ENCODE measurements around the gene UBR2.

The UBR2 gene

GRCh38 chr6:42537536-42537935, 26.3 kb upstream of the UBR2 start:
- Histone ChIP-seq H3K4me1 (ENCODE audit: insufficient read depth, low read length, poor library complexity, severe bottlenecking) (no peaks in the 10 kb centered on the region), H4K20me1 (ENCODE audit: insufficient read depth, low read length, poor library complexity, severe bottlenecking) (no peaks in the 10 kb centered on the region), H2AFZ (ENCODE audit: low read length) (no peak overlapping the region), H3K27me3 (ENCODE audit: insufficient read depth, low read length, poor library complexity, severe bottlenecking) (no peaks in the 10 kb centered on the region), H3K9me3 (ENCODE audit: insufficient read depth, low read depth, low read length) (no peaks in the 10 kb centered on the region), H3K9ac (ENCODE audit: low read depth, low read length, poor library complexity, severe bottlenecking) (no peak overlapping the region), H3K4me2 (ENCODE audit: low read depth, low read length, poor library complexity, severe bottlenecking) (no peak overlapping the region), H3K4me3 (ENCODE audit: low read length, poor library complexity, severe bottlenecking) (no peak overlapping the region), H3F3A (ENCODE audit: low read depth) (no peaks in the 10 kb centered on the region), H3K79me2 (ENCODE audit: insufficient read depth, low read length) (no peaks in the 10 kb centered on the region), H3K9me2 (replicated peaks; ENCODE audit: low read depth, low read length) (no peaks in the 10 kb centered on the region), H3K36me3 (ENCODE audit: insufficient read depth, low read length) (no peaks in the 10 kb centered on the region)
- TF ChIP-seq CTCF (conservative IDR thresholded peaks at IDR 0.05; ENCODE audit: low read length), result no peak
- TF ChIP-seq EZH2phosphoT487 (IDR thresholded peaks at IDR 0.05; ENCODE audit: borderline replicate concordance), result no peak

- Histone ChIP-seq H3K4me1 (ENCODE audit: insufficient read depth, low read length, poor library complexity, severe bottlenecking) (no peaks in the 10 kb centered on the region), H2AFZ (ENCODE audit: low read length) (no peak overlapping the region), H3K36me3 (ENCODE audit: insufficient read depth, low read length) (no peaks in the 10 kb centered on the region), H3F3A (ENCODE audit: low read depth) (no peaks in the 10 kb centered on the region), H3K4me2 (ENCODE audit: low read depth, low read length, poor library complexity, severe bottlenecking) (no peak overlapping the region), H3K4me3 (ENCODE audit: low read length, poor library complexity, severe bottlenecking) (no peak overlapping the region), H3K79me2 (ENCODE audit: insufficient read depth, low read length) (no peaks in the 10 kb centered on the region), H3K9ac (ENCODE audit: low read depth, low read length, poor library complexity, severe bottlenecking) (no peak overlapping the region), H3K9me2 (replicated peaks; ENCODE audit: low read depth, low read length) (no peaks in the 10 kb centered on the region), H4K20me1 (ENCODE audit: insufficient read depth, low read length, poor library complexity, severe bottlenecking) (no peaks in the 10 kb centered on the region), H3K27me3 (ENCODE audit: insufficient read depth, low read length, poor library complexity, severe bottlenecking) (no peaks in the 10 kb centered on the region), H3K9me3 (ENCODE audit: insufficient read depth, low read depth, low read length) (no peaks in the 10 kb centered on the region)
- TF ChIP-seq CTCF (conservative IDR thresholded peaks at IDR 0.05; ENCODE audit: low read length) (no peak), EZH2phosphoT487 (IDR thresholded peaks at IDR 0.05; ENCODE audit: borderline replicate concordance) (no peak)
Observed at GRCh38 chr6:42539135-42539534, 24.7 kb upstream of the UBR2 start.

GRCh38 chr6:42545226-42545773, 18.5 kb upstream of the UBR2 start:
- H3K4me3 ChIP-seq (ENCODE audit: low read length, poor library complexity, severe bottlenecking), result no peak overlapping the region
- no peak overlapping the region for H3K9ac ChIP-seq (ENCODE audit: low read depth, low read length, poor library complexity, severe bottlenecking)
- H3K27me3 ChIP-seq (ENCODE audit: insufficient read depth, low read length, poor library complexity, severe bottlenecking), result no peaks in the 10 kb centered on the region
- H3K9me3 ChIP-seq (ENCODE audit: insufficient read depth, low read depth, low read length), result no peaks in the 10 kb centered on the region
- H4K20me1 ChIP-seq (ENCODE audit: insufficient read depth, low read length, poor library complexity, severe bottlenecking), result no peaks in the 10 kb centered on the region
- no peaks in the 10 kb centered on the region for H3K9me2 ChIP-seq (replicated peaks; ENCODE audit: low read depth, low read length)
- H3K36me3 ChIP-seq (ENCODE audit: insufficient read depth, low read length), result no peaks in the 10 kb centered on the region
- no peak overlapping the region for H2AFZ ChIP-seq (ENCODE audit: low read length)
- no peak overlapping the region for H3K4me2 ChIP-seq (ENCODE audit: low read depth, low read length, poor library complexity, severe bottlenecking)
- H3F3A ChIP-seq (ENCODE audit: low read depth), result no peaks in the 10 kb centered on the region
- peaks cover 3% of the 10 kb centered on the region for H3K4me1 ChIP-seq (ENCODE audit: insufficient read depth, low read length, poor library complexity, severe bottlenecking)
- TF ChIP-seq EZH2phosphoT487 (IDR thresholded peaks at IDR 0.05; ENCODE audit: borderline replicate concordance) (no peak), CTCF (conservative IDR thresholded peaks at IDR 0.05; ENCODE audit: low read length) (no peak)
- H3K79me2 ChIP-seq (ENCODE audit: insufficient read depth, low read length), result no peaks in the 10 kb centered on the region

All from Loucy (cell line).